PC-3 (cell line): ENCODE results near the gene ADSS1. TPM values are rescaled to one million over a fixed set of nuclear protein-coding genes. Genes with fewer than 3 reads are reported as not detected.

ENCODE experiments used
- ATAC-seq: fragments of 200-7000 bp; cut with Tn5 transposase; 2 replicates; pipeline ENCODE4 v1.9.1; 2020; ENCODE audit warnings: mild to moderate bottlenecking, moderate library complexity
- BruUV-seq: library from RNA; stranded (reverse); fragments of 400-500 nt; replicated peaks from 2 replicates; lab custom pipeline; 2021; lab: Mats Ljungman, UMichigan
- CTCF ChIA-PET: fragments of 300-600 bp; sonication (Branson Sonifier 250); formaldehyde crosslinking; loops from one replicate; lab custom pipeline; 2022; ENCODE audit warnings: antibody characterized with exemption; lab: Charles Lee
- POLR2A ChIA-PET: fragments of 300-600 bp; sonication (Branson Sonifier 250); formaldehyde crosslinking; loops from one replicate; lab custom pipeline; 2022; ENCODE audit warnings: antibody characterized with exemption; ENCODE audit not compliant: unreplicated experiment; lab: Charles Lee
- DNase-seq: peaks from one replicate; pipeline ENCODE4 v3.0.0-alpha.2; 2015
- H2AFZ ChIP-seq: fragments of 300-600 bp; sonication (generic); 2 replicates; pipeline ENCODE4 v1.6.0; 2016; ENCODE audit warnings: antibody characterized with exemption, low read length
- H3F3A ChIP-seq: fragments of 300-600 bp; sonication (generic); one replicate; pipeline ENCODE4 v1.6.0; 2017; ENCODE audit warnings: antibody characterized with exemption, low read length, control low read depth, mild to moderate bottlenecking; ENCODE audit not compliant: unreplicated experiment
- H3K27ac ChIP-seq: fragments of 300-600 bp; sonication (generic); 2 replicates; pipeline ENCODE4 v1.5.1; 2016; ENCODE audit warnings: mild to moderate bottlenecking, low read length
- H3K27me3 ChIP-seq: fragments of 300-600 bp; sonication (generic); 2 replicates; pipeline ENCODE4 v1.6.1; 2016; ENCODE audit warnings: low read length, mixed read lengths
- H3K36me3 ChIP-seq: fragments of 300-600 bp; sonication (generic); 2 replicates; pipeline ENCODE4 v1.6.1; 2016; ENCODE audit warnings: low read depth, mixed run types, low read length, mixed read lengths
- H3K4me1 ChIP-seq: fragments of 300-600 bp; sonication (generic); 2 replicates; pipeline ENCODE4 v1.5.1; 2016; ENCODE audit warnings: low read length; ENCODE audit not compliant: insufficient read depth
- H3K4me2 ChIP-seq: fragments of 300-600 bp; sonication (generic); 2 replicates; pipeline ENCODE4 v1.6.0; 2016; ENCODE audit warnings: low read length
- H3K4me3 ChIP-seq: fragments of 300-600 bp; sonication (generic); 2 replicates; pipeline ENCODE4 v1.5.1; 2016; ENCODE audit warnings: mild to moderate bottlenecking, low read length, mixed read lengths
- H3K79me2 ChIP-seq: fragments of 300-600 bp; sonication (generic); 2 replicates; pipeline ENCODE4 v1.6.1; 2017; ENCODE audit warnings: low read length, mixed read lengths
- H3K9ac ChIP-seq: fragments of 300-600 bp; sonication (generic); 2 replicates; pipeline ENCODE4 v1.6.0; 2016; ENCODE audit warnings: mild to moderate bottlenecking, low read length
- H3K9me2 ChIP-seq: fragments of 300-600 bp; sonication (generic); replicated peaks from 2 replicates; pipeline ENCODE4 v1.6.1; 2016; ENCODE audit warnings: mixed run types, low read length, mixed read lengths
- H3K9me3 ChIP-seq: fragments of 300-600 bp; sonication (generic); 2 replicates; pipeline ENCODE4 v1.6.1; 2016; ENCODE audit warnings: low read length, mixed read lengths
- H4K20me1 ChIP-seq: fragments of 300-600 bp; sonication (generic); 2 replicates; pipeline ENCODE4 v1.6.1; 2016; ENCODE audit warnings: low read length, mixed read lengths
- CTCF ChIP-seq: fragments of 300-600 bp; sonication (generic); conservative IDR thresholded peaks from 2 replicates; pipeline ENCODE4 v1.5.1; 2017; ENCODE audit warnings: antibody characterized with exemption, low read depth, mild to moderate bottlenecking, low read length
- EZH2 ChIP-seq: fragments of 300-600 bp; sonication (generic); IDR thresholded peaks from one replicate; pipeline ENCODE4 v1.6.1; 2017; ENCODE audit warnings: antibody characterized with exemption, mild to moderate bottlenecking, low read length; ENCODE audit not compliant: unreplicated experiment
- EZH2phosphoT487 ChIP-seq: fragments of 300-600 bp; sonication (generic); IDR thresholded peaks from 2 replicates; pipeline ENCODE4 v1.6.1; 2018; ENCODE audit warnings: mild to moderate bottlenecking, antibody characterized with exemption, low read length, borderline replicate concordance
- intact Hi-C: fragments of 100-400 bp; cut with micrococcal nuclease; formaldehyde crosslinking; loops from 2 replicates; pipeline ENCODE4 v1.9.0; 2023
- total RNA-seq: library from RNA; depleted of rRNA; stranded (reverse); fragments of >200 nt; gene quantifications from 2 replicates; pipeline ENCODE4 v1.2.3, GENCODE V29; 2014

The ADSS1 gene
- total RNA-seq, 1 experiment from 2014 or later = 7.9 TPM

- Histone ChIP-seq H3K36me3 (peaks cover 5% of the 10 kb centered on the region; the same call in 1 of the 2 replicates), H4K20me1 (no peaks in the 10 kb centered on the region), H3K79me2 (no peaks in the 10 kb centered on the region), H3K9ac (no peak overlapping the region), H3F3A (no peaks in the 10 kb centered on the region), H3K4me3 (no peak overlapping the region), H3K4me1 (no peaks in the 10 kb centered on the region), H3K9me3 (no peaks in the 10 kb centered on the region), H3K27ac (no peak overlapping the region), H3K27me3 (no peaks in the 10 kb centered on the region), H3K9me2 (no peaks in the 10 kb centered on the region), H2AFZ (no peak overlapping the region), H3K4me2 (no peak overlapping the region)
- DNase-seq (no peak), ATAC-seq (no peak)
- intact Hi-C loops = no loop called here
- TF ChIP-seq EZH2 (no peak), EZH2phosphoT487 (no peak), CTCF (no peak)
- ChIA-PET CTCF (no interaction called here), POLR2A (interaction anchor here (0.7 kb wide), 1 partner anchor 10 kb away, joined by 4 read pairs; no protein-coding TSS in a partner anchor)
- BruUV-seq = no TSS peak
Observed at GRCh38 chr14:104715871-104716270, 8.2 kb upstream of the ADSS1 start.

- H3K79me2 ChIP-seq = no peaks in the 10 kb centered on the region
- ChIA-PET CTCF (no interaction called here), POLR2A (no interaction called here)
- no peaks in the 10 kb centered on the region for H3K9me2 ChIP-seq
- TF ChIP-seq EZH2phosphoT487 = no peak
- DNase-seq (no peak), ATAC-seq (no peak)
- no peak overlapping the region for H3K4me2 ChIP-seq
- no peaks in the 10 kb centered on the region for H3K9me3 ChIP-seq
- H3K4me1 ChIP-seq = no peaks in the 10 kb centered on the region
- H3K27me3 ChIP-seq = no peaks in the 10 kb centered on the region
- H3F3A ChIP-seq = no peaks in the 10 kb centered on the region
- no peaks in the 10 kb centered on the region for H4K20me1 ChIP-seq
- no peak overlapping the region for H2AFZ ChIP-seq
- no TSS peak for BruUV-seq
- intact Hi-C loops = no loop called here
- no peak overlapping the region for H3K4me3 ChIP-seq
- H3K27ac ChIP-seq = no peak overlapping the region
- peaks cover 5% of the 10 kb centered on the region; the same call in 1 of the 2 replicates for H3K36me3 ChIP-seq
- no peak overlapping the region for H3K9ac ChIP-seq
Observed at GRCh38 chr14:104717137-104717536, 6.9 kb upstream of the ADSS1 start.

GRCh38 chr14:104717646-104718045, 6.4 kb upstream of the ADSS1 start:
- ChIA-PET POLR2A (no interaction called here), CTCF (no interaction called here)
- H2AFZ ChIP-seq = no peak overlapping the region
- no peaks in the 10 kb centered on the region for H3K27me3 ChIP-seq
- no peaks in the 10 kb centered on the region for H3K9me2 ChIP-seq
- no peaks in the 10 kb centered on the region for H4K20me1 ChIP-seq
- no peak overlapping the region for H3K4me3 ChIP-seq
- H3K9ac ChIP-seq = no peak overlapping the region
- H3K79me2 ChIP-seq = no peaks in the 10 kb centered on the region
- DNase-seq = no peak
- no peak for ATAC-seq
- TF ChIP-seq EZH2phosphoT487 = no peak
- no peak for TF ChIP-seq CTCF
- no peak for TF ChIP-seq EZH2
- no TSS peak for BruUV-seq
- H3F3A ChIP-seq = no peaks in the 10 kb centered on the region
- intact Hi-C loops = no loop called here
- H3K9me3 ChIP-seq = no peaks in the 10 kb centered on the region
- no peaks in the 10 kb centered on the region for H3K4me1 ChIP-seq
- peaks cover 5% of the 10 kb centered on the region; the same call in 1 of the 2 replicates for H3K36me3 ChIP-seq
- no peak overlapping the region for H3K4me2 ChIP-seq
- no peak overlapping the region for H3K27ac ChIP-seq
